NCI-H510A treated with DMSO at 0.1 percent for 48 hours (cell line): ENCODE data around the gene PRKACB.
"Not testable (repeated sequence)": the region's sequence is repeated elsewhere in the genome, so short reads cannot be mapped to it uniquely, and the experiment has no call there.

Source experiments
- DNase-seq: peaks from one replicate; lab custom pipeline; 2025; lab: John Stamatoyannopoulos, UW

The PRKACB gene

GRCh38 chr1:84269306-84269705, 125.2 kb downstream of the PRKACB start:
- no peak for DNase-seq

- peak; percentile 89 for DNase-seq
Observed at GRCh38 chr1:84271441-84272151, 127.5 kb downstream of the PRKACB start.

- DNase-seq, result peak; percentile 95
Observed at GRCh38 chr1:84272401-84272800, 128.3 kb downstream of the PRKACB start.

- DNase-seq, result no peak
Observed at GRCh38 chr1:84277343-84278059, 133.4 kb downstream of the PRKACB start.

- peak; percentile 83 for DNase-seq
Observed at GRCh38 chr1:84278905-84279304, 134.8 kb downstream of the PRKACB start.

- DNase-seq, result no peak
Observed at GRCh38 chr1:84280912-84281311, 136.8 kb downstream of the PRKACB start.

- no peak for DNase-seq
Observed at GRCh38 chr1:84282780-84283333, 138.8 kb downstream of the PRKACB start.

- DNase-seq, result no peak
Observed at GRCh38 chr1:84283381-84283780, 139.3 kb downstream of the PRKACB start.

GRCh38 chr1:84286071-84286470, 142.0 kb downstream of the PRKACB start:
- DNase-seq, result no peak

GRCh38 chr1:84287389-84287788, 143.3 kb downstream of the PRKACB start:
- DNase-seq, result not testable (repeated sequence)
